Measurements from ENCODE around the gene VSTM4.

- TF ChIP-seq EZH2 (IDR thresholded peaks at IDR 0.05; ENCODE audit: insufficient read depth, poor library complexity, severe bottlenecking), result no peak
- TF ChIP-seq EZH2phosphoT487 (IDR thresholded peaks at IDR 0.05; ENCODE audit: insufficient read depth, low read depth), result no peak
Observed at GRCh38 chr10:49151481-49151880, 36.2 kb upstream of the VSTM4 start.
